ENCODE data around the gene TNIK.

TNIK gene

DNA sequence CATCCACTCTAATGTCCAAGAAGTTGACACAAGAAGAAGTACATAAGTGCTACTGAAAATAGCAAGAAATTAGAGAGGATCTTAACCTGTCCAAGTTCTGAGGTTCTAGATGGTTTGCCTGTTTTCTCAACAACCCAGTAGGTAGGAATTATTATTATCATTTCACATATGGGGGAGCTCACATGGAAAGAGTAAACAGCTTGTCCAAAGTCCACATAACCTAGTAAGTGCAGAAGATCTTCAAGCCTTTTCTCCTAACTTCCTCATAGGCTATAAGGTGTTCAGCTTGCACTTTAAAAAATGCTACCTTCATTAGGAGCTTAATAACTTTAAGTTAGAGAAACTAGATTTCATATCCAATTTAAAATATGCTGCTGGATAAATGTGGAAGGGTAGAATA lies 436.6 kb downstream of the TNIK start:
- Histone ChIP-seq H3K9ac (no peak overlapping the region), H3K27me3 (ENCODE audit: insufficient read depth, low read depth) (no peaks in the 10 kb centered on the region), H3K27ac (no peak overlapping the region), H3K4me2 (no peak overlapping the region), H3K79me2 (ENCODE audit: insufficient read depth, low read depth) (no peaks in the 10 kb centered on the region), H3K36me3 (ENCODE audit: insufficient read depth) (no peaks in the 10 kb centered on the region), H2AFZ (ENCODE audit: low read depth) (no peak overlapping the region), H4K20me1 (ENCODE audit: insufficient read depth) (no peaks in the 10 kb centered on the region), H3K4me1 (ENCODE audit: low read depth, poor library complexity, severe bottlenecking) (no peaks in the 10 kb centered on the region), H3K4me3 (IDR thresholded peaks at IDR 0.05; ENCODE audit: insufficient read depth, low read depth, low read length) (no peak overlapping the region)
- no peak for TF ChIP-seq CTCF (conservative IDR thresholded peaks at IDR 0.05; ENCODE audit: low read depth, low read length)

DNA sequence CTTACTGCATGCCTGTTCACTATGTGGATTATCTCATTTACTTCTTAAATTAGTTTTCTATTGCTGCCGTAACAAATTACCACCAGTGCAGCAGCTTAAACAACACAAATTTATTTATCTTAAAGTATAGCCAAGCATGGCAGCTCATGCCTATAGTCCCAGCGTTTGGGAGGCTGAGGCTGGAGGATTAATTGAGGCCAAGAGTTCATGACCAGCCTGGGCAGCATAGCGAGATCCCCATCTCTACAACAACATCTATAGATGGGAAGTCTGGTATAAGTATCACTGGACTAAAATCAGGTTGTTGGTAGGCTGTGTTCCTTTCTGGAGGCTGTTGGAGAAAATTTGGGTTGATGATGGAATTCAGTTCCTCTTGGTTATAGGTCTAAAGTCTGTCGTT lies 438.8 kb downstream of the TNIK start:
- Histone ChIP-seq H3K27ac (no peak overlapping the region), H3K9ac (no peak overlapping the region), H3K79me2 (ENCODE audit: insufficient read depth, low read depth) (no peaks in the 10 kb centered on the region), H3K4me2 (no peak overlapping the region), H2AFZ (ENCODE audit: low read depth) (no peak overlapping the region), H3K4me3 (IDR thresholded peaks at IDR 0.05; ENCODE audit: insufficient read depth, low read depth, low read length) (no peak overlapping the region), H3K4me1 (ENCODE audit: low read depth, poor library complexity, severe bottlenecking) (no peaks in the 10 kb centered on the region), H3K27me3 (ENCODE audit: insufficient read depth, low read depth) (no peaks in the 10 kb centered on the region), H4K20me1 (ENCODE audit: insufficient read depth) (no peaks in the 10 kb centered on the region), H3K36me3 (ENCODE audit: insufficient read depth) (no peaks in the 10 kb centered on the region)
- TF ChIP-seq CTCF (conservative IDR thresholded peaks at IDR 0.05; ENCODE audit: low read depth, low read length) = no peak

DNA sequence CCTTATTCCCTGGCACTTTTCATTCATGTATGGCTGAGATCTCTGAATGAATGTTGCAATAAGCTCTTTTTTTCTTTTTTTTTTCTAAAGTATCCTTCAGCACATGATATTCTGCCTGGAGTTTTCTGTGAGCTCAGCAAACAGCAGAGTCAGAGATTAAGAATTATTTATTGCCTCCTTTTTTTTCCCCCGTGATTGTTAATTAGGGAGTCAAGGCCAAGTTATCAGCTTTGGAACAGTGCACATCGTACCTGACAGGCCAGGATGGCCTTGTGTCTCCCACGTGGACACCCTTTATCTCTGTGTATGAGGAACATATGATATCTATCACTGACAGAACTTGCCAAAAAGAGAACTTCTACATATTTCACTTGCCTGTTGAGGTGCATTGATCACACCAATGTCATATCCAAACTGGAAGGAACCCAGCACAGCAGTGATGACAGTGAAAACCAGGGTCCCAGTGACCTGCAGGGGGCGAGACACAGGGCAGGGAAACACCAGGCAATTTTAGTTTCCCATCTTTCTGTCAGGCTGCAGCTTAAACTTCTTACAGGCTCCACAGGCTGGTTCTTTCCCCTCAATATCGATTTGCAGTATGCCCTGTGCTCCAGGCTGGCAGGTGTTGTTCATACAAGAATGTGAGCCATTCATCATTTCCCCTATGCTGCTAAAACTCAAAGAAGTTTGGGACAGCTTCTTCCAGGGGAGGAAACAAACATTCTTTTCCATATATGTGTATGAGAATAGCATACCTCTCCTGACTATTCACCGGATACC lies 441.9 kb downstream of the TNIK start:
- Histone ChIP-seq H2AFZ (ENCODE audit: low read depth) (no peak overlapping the region), H3K27ac (no peak overlapping the region), H3K4me2 (no peak overlapping the region), H3K4me3 (IDR thresholded peaks at IDR 0.05; ENCODE audit: insufficient read depth, low read depth, low read length) (no peak overlapping the region), H3K27me3 (ENCODE audit: insufficient read depth, low read depth) (no peaks in the 10 kb centered on the region), H3K36me3 (ENCODE audit: insufficient read depth) (no peaks in the 10 kb centered on the region), H3K79me2 (ENCODE audit: insufficient read depth, low read depth) (no peaks in the 10 kb centered on the region), H4K20me1 (ENCODE audit: insufficient read depth) (no peaks in the 10 kb centered on the region), H3K4me1 (ENCODE audit: low read depth, poor library complexity, severe bottlenecking) (no peaks in the 10 kb centered on the region), H3K9ac (no peak overlapping the region)
- no peak for TF ChIP-seq CTCF (conservative IDR thresholded peaks at IDR 0.05; ENCODE audit: low read depth, low read length)

- Histone ChIP-seq H2AFZ (ENCODE audit: low read depth) (no peak overlapping the region), H3K9ac (no peak overlapping the region), H3K4me2 (no peak overlapping the region), H3K79me2 (ENCODE audit: insufficient read depth, low read depth) (no peaks in the 10 kb centered on the region), H3K36me3 (ENCODE audit: insufficient read depth) (no peaks in the 10 kb centered on the region), H3K27me3 (ENCODE audit: insufficient read depth, low read depth) (no peaks in the 10 kb centered on the region), H3K4me3 (IDR thresholded peaks at IDR 0.05; ENCODE audit: insufficient read depth, low read depth, low read length) (no peak overlapping the region), H3K27ac (no peak overlapping the region), H4K20me1 (ENCODE audit: insufficient read depth) (no peaks in the 10 kb centered on the region), H3K4me1 (ENCODE audit: low read depth, poor library complexity, severe bottlenecking) (no peaks in the 10 kb centered on the region)
- no peak for TF ChIP-seq CTCF (conservative IDR thresholded peaks at IDR 0.05; ENCODE audit: low read depth, low read length)
Observed at GRCh38 chr3:171013822-171014748, 446.1 kb downstream of the TNIK start.
